ENCODE measurements around the gene CCDC32. TPM values are rescaled to one million over a fixed set of nuclear protein-coding genes. Genes with fewer than 3 reads are reported as not detected.

The CCDC32 gene
- total and polyA plus RNA-seq, 2 of the 13 experiments (the other 11 are each of a cell fraction or from before 2014, with no cell fraction given), result 10.8 to 23.2 TPM

DNA sequence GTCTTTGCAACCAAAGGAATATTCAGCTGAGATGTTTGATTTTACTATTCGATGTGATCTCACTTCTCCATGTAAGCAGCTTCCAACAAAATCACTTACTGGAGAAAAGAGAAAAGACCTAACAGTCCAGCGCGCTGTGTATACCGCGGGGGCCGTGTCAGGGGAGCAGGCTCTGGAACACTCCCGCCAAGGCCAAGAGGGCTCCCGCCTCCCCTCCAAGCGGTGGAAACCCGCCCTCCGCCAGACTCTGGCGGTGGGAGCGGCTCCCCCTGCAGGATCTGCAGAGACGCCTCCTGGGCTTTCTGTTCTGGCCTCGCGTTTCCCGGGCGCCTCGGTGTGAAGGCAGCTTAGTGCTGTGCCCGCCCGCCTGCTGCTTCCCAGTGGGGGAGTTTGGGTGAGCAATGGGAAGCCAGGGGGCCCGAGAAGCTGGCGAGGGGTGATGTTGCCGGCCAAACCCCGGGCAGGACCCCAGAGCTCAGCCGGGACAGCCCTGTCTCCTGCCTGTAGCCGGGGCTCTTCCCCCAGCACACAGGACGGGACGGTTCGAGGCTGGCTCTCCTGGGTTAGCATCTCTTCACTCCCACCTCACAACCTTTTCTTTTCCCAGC lies 57.8 kb downstream of the CCDC32 start (continued):
- TF ChIP-seq, protein P1, sequence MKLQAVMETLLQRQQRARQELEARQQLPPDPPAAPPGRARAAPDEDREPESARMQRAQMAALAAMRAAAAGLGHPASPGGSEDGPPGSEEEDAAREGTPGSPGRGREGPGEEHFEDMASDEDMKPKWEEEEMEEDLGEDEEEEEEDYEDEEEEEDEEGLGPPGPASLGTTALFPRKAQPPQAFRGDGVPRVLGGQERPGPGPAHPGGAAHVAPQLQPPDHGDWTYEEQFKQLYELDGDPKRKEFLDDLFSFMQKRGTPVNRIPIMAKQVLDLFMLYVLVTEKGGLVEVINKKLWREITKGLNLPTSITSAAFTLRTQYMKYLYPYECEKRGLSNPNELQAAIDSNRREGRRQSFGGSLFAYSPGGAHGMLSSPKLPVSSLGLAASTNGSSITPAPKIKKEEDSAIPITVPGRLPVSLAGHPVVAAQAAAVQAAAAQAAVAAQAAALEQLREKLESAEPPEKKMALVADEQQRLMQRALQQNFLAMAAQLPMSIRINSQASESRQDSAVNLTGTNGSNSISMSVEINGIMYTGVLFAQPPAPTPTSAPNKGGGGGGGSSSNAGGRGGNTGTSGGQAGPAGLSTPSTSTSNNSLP (IDR thresholded peaks at IDR 0.05; ENCODE audit: low read depth, low read length), result no peak
- TF ChIP-seq ZBED4 (CRISPR knock-in tag; IDR thresholded peaks at IDR 0.05; ENCODE audit: borderline replicate concordance), result no peak
- peak; percentile 66; the same call in 1 of the 2 replicates for TF ChIP-seq ZNF501 (CRISPR knock-in tag; IDR thresholded peaks at IDR 0.05)
- TF ChIP-seq ZNF430 (CRISPR knock-in tag; IDR thresholded peaks at IDR 0.05), result no peak
- no peak for TF ChIP-seq HES4 (CRISPR knock-in tag; IDR thresholded peaks at IDR 0.05; ENCODE audit: borderline replicate concordance)
- no peak for TF ChIP-seq NCOR1 (IDR thresholded peaks at IDR 0.05; ENCODE audit: borderline replicate concordance, low read length)
- no peak for TF ChIP-seq ETV5 (CRISPR knock-in tag; IDR thresholded peaks at IDR 0.05; ENCODE audit: borderline replicate concordance)
- no peak for TF ChIP-seq CHCHD3 (CRISPR knock-in tag; IDR thresholded peaks at IDR 0.05)
- TF ChIP-seq ZNF253 (CRISPR knock-in tag; IDR thresholded peaks at IDR 0.05; ENCODE audit: borderline replicate concordance), result no peak
- TF ChIP-seq ZNF792 (CRISPR knock-in tag; IDR thresholded peaks at IDR 0.05), result no peak
- TF ChIP-seq POGK (CRISPR knock-in tag; conservative IDR thresholded peaks at IDR 0.05), result peak; percentile 48; the same call in 1 of the 2 replicates
- no peak for TF ChIP-seq TOPORS (CRISPR knock-in tag; IDR thresholded peaks at IDR 0.05)
- peak; percentile 38; the same call in 1 of the 2 replicates for TF ChIP-seq ZNF768 (CRISPR knock-in tag; IDR thresholded peaks at IDR 0.05)
- peak; percentile 87 for TF ChIP-seq KDM2A (CRISPR knock-in tag; IDR thresholded peaks at IDR 0.05; ENCODE audit: borderline replicate concordance, low read depth)
- TF ChIP-seq ZNF878 (CRISPR knock-in tag; IDR thresholded peaks at IDR 0.05), result no peak
- peak; percentile 39; the same call in 1 of the 2 replicates for TF ChIP-seq MTA1 (CRISPR knock-in tag; IDR thresholded peaks at IDR 0.05; ENCODE audit: borderline replicate concordance)
- no peak for TF ChIP-seq DDIT3 (CRISPR knock-in tag; IDR thresholded peaks at IDR 0.05)
- TF ChIP-seq, protein P2, sequence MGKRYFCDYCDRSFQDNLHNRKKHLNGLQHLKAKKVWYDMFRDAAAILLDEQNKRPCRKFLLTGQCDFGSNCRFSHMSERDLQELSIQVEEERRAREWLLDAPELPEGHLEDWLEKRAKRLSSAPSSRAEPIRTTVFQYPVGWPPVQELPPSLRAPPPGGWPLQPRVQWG (CRISPR knock-in tag; IDR thresholded peaks at IDR 0.05; ENCODE audit: borderline replicate concordance, low read depth), result no peak
- TF ChIP-seq RFXANK (CRISPR knock-in tag; IDR thresholded peaks at IDR 0.05), result no peak
- no peak for TF ChIP-seq ZFP36L1 (CRISPR knock-in tag; IDR thresholded peaks at IDR 0.05)
